Kidney epithelial cell (primary cell): Measurements from ENCODE around the gene STRBP. TPM values are rescaled to one million over a fixed set of nuclear protein-coding genes. Genes with fewer than 3 reads are reported as not detected.

ENCODE experiments used
- DNase-seq: peaks from one replicate; pipeline ENCODE4 v3.0.0-alpha.2; 2010; ENCODE audit warnings: low read depth
- H3K27me3 ChIP-seq: 2 replicates; pipeline ENCODE4 v1.6.0; 2011; ENCODE audit warnings: low read length; ENCODE audit not compliant: control insufficient read depth, insufficient read depth
- H3K36me3 ChIP-seq: 2 replicates; pipeline ENCODE4 v1.5.1; 2011; ENCODE audit warnings: low read length; ENCODE audit not compliant: control insufficient read depth, insufficient read depth
- H3K4me3 ChIP-seq: 2 replicates; pipeline ENCODE4 v1.5.1; 2011; ENCODE audit warnings: low read depth, mild to moderate bottlenecking, control low read depth, low read length
- total RNA-seq: library from RNA; depleted of rRNA; stranded (reverse); fragments of >200 nt; gene quantifications from 2 replicates; pipeline ENCODE4 v1.2.3, GENCODE V29; 2015
- TF ChIP-seq, protein P1 (sequence below): IDR thresholded peaks from 2 replicates; pipeline ENCODE4 v1.5.1; 2011; ENCODE audit warnings: mild to moderate bottlenecking, moderate library complexity, low read length, control low read depth, inconsistent platforms; ENCODE audit not compliant: insufficient read depth, poor library complexity, severe bottlenecking

The STRBP gene
- total RNA-seq, 1 donor from 2014 or later: 27.5 TPM

DNA sequence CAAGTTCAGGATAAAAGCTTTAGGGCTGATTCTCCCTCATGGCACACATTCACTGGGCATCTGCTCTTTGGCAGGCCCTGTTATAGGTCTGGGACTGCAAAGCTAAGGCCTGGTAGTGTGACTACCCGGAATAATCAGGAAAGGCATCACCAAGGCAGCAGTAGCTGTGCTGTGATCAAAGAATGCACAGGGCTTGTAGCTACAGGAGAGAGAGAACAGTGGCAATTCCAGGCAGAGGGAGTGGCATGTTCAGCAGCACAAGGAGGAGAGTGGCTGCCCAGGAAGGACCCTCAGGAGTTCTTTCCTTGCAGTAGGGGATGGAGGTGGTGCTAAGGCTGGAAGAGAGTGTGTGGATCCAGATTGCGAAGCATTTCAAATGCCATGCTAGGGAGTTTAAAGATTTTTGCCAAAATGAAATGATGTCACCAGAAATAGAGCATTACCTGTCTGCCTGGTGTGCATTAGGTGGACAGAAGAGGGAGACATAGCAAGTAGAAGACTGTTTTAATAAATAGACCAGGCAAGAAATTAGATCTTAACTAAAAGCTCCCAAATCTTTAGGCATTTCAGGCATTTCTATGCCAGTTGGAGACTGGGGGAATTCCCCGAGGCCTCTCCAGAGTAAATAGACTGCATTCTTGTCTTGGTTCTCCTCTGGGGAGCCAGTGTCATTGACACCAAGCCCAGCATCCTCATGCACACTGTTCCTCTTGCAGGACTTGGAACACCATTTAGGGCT is 165.8 kb downstream of the STRBP start:
- DNase-seq: no peak
- H3K36me3 ChIP-seq: peaks cover 5% of the 10 kb centered on the region
- no peaks in the 10 kb centered on the region for H3K27me3 ChIP-seq
- no peak overlapping the region for H3K4me3 ChIP-seq
- TF ChIP-seq, protein P1, sequence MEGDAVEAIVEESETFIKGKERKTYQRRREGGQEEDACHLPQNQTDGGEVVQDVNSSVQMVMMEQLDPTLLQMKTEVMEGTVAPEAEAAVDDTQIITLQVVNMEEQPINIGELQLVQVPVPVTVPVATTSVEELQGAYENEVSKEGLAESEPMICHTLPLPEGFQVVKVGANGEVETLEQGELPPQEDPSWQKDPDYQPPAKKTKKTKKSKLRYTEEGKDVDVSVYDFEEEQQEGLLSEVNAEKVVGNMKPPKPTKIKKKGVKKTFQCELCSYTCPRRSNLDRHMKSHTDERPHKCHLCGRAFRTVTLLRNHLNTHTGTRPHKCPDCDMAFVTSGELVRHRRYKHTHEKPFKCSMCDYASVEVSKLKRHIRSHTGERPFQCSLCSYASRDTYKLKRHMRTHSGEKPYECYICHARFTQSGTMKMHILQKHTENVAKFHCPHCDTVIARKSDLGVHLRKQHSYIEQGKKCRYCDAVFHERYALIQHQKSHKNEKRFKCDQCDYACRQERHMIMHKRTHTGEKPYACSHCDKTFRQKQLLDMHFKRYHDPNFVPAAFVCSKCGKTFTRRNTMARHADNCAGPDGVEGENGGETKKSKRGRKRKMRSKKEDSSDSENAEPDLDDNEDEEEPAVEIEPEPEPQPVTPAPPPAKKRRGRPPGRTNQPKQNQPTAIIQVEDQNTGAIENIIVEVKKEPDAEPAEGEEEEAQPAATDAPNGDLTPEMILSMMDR: peak; percentile 47

DNA sequence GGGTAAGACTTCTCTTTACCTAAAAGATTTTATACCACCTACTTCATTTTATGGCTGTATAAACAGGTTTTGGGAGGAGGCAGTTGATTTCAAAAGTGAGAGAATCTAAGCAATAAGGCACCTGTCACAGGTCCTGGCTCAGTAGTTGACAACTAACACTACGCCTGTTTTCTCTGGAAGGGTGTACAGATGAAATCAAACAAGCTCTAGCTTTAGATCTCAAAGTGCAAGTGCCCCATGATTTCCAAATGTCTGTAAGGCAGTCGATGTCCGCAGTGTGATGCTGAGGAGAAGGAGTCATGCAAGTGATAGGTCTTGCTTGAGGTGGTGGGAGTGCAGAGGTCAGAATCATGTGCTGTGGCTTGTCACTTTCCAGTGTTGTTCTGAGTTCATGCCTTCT is 168.8 kb downstream of the STRBP start:
- H3K27me3 ChIP-seq: no peaks in the 10 kb centered on the region
- no peak overlapping the region for H3K4me3 ChIP-seq
- H3K36me3 ChIP-seq: peaks cover 5% of the 10 kb centered on the region
- TF ChIP-seq, protein P1: no peak
- DNase-seq: no peak

DNA sequence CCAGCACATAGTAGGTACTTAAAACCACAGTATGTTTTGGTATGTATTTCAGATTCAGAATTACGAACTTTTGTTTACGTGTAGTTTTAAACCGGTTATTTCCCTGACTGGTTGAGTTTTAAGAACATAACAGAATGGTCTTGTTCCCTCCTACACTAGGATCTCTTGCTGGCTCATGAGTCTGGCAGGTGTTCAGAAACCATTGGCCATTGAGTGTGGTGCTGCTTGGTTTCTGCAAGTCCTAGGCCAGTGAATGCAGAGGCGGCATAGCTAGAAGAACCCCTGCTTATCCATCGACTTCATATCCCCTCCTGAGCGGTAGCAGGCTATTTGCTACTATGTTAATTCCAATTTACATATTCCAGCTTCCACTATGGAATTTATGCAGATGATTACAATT is 169.3 kb downstream of the STRBP start:
- DNase-seq: no peak
- Histone ChIP-seq H3K27me3 (no peaks in the 10 kb centered on the region), H3K4me3 (no peak overlapping the region), H3K36me3 (peaks cover 3% of the 10 kb centered on the region)
- TF ChIP-seq, protein P1: no peak

DNA sequence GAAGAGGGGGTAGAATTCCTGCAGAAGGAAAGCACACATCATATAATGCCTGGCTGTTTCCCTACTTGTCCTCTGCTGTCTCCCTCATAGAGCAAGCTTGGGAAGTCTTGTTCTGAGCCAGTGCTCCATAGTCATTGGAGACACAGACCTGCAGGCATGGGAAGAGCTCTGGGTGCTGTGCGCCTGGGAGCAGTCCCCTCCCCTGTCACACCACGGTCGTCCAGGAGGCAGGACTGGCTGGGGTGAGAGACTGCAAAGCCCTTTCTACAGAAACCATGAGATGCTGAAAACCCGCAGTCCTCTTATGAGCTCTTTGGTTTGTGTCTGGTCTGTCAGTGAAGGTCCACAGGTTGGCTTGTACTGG is 170.3 kb downstream of the STRBP start:
- no peak for DNase-seq
- Histone ChIP-seq H3K4me3 (no peak overlapping the region), H3K36me3 (peaks cover 3% of the 10 kb centered on the region), H3K27me3 (no peaks in the 10 kb centered on the region)
- TF ChIP-seq, protein P1: no peak

DNA sequence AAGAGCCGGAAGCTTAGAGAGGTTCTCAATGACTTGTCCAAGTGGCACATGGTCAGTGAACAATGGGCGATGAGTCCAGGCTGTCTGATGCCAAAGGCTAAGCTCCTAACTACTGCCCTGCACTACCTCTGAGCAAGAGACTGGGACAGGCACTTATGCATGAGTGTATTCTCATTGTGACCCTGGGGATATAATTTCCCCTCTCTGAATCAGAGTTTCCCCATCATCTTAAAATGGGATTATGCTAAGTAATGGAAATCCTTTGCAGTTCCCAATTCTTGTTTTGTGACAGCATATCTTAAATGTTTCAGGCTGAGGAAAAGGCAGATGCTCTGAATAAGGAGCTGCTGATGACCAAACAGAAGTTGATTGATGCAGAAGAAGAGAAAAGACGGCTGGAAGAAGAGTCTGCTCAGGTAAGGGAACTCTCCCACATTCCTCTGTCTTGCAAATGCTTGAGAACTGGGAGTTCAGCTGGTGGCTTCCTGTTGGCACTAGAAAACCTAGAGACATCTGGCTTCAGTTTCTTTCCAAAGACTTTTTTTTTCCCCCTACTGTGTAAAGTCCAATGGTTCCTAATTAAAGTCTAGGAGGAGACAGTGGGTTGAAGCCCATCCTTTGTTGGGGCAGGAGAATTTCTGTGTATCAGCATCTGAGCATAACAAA is 170.8 kb downstream of the STRBP start:
- TF ChIP-seq, protein P1: no peak
- DNase-seq: no peak
- Histone ChIP-seq H3K27me3 (no peaks in the 10 kb centered on the region), H3K4me3 (no peak overlapping the region), H3K36me3 (peaks cover 1% of the 10 kb centered on the region)
